H1 (cell line): ENCODE measurements around the gene CARD14. TPM values are rescaled to one million over a fixed set of nuclear protein-coding genes. Genes with fewer than 3 reads are reported as not detected.

Experiments used
- ASH2L ChIP-seq: fragments of 200-600, 300-600 bp; sonication (generic); IDR thresholded peaks from one replicate; pipeline ENCODE4 v1.7.1; 2017; ENCODE audit warnings: low read length
- polyA plus RNA-seq, 7 experiments: library from polyadenylated mRNA; depleted of rRNA in 3 of 7; stranded (reverse) in 5 of 7; unstranded in 2 of 7; fragments of >200 nt in 5 of 7; fragments of 200-250 nt in 2 of 7; gene quantifications; 1 replicate in 5 of 7; 2 replicates in 1 of 7; 4 replicates in 1 of 7; pipeline versions ENCODE4 v1.2.1 to v1.2.3, GENCODE V29; 2011 to 2013; ENCODE audit warnings: missing spikeins in 2 of 7, mixed read lengths in 2 of 7
- total RNA-seq: library from RNA; stranded (reverse); fragmentation: NEBNext Ultra II Directional; extraction: Animal tissue kit (Norgen Biotek cat#: 25700); gene quantifications from 2 replicates; pipeline ENCODE4 v1.2.1, GENCODE V29; 2021

Gene CARD14
- total and polyA plus RNA-seq, 2 of the 8 experiments (the other 6 are each of a cell fraction or from before 2014, with no cell fraction given), result 0.08 TPM; not detected in 1

DNA sequence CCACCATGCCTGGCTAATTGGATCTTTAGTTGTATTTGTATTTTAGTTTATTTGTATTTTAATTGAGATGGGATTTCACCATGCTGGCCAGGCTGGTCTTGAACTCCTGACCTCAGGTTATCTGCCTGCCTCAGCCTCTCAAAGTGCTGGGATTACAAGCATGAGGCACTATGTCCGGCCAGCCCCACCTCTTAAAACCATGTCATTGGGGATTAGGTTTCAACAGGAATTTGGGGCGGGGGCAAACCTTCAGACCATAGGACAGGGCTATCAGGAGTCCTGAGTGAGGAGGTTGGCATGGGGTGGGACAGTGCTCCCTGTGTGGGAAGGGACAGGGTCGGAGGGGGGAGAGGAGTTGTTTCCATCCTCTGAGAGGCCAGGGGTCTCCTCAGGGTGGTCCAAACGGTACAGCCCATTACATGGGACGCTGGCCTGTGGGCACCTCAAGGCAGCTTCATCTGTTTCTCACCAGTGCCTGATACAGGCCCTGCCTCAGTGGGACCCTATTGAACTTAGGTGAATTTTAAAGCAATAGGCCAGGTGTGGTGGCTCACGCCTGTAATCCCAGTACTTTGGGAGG, 46.8 kb upstream of the CARD14 start (continued):
- TF ChIP-seq ASH2L, result no peak
